ENCODE results near the gene MCM8.

GRCh38 chr20:5928836-5929715 is 21.4 kb upstream of the MCM8 start:
- TF ChIP-seq EP300 (IDR thresholded peaks at IDR 0.05) = no peak
- TF ChIP-seq, protein P1, sequence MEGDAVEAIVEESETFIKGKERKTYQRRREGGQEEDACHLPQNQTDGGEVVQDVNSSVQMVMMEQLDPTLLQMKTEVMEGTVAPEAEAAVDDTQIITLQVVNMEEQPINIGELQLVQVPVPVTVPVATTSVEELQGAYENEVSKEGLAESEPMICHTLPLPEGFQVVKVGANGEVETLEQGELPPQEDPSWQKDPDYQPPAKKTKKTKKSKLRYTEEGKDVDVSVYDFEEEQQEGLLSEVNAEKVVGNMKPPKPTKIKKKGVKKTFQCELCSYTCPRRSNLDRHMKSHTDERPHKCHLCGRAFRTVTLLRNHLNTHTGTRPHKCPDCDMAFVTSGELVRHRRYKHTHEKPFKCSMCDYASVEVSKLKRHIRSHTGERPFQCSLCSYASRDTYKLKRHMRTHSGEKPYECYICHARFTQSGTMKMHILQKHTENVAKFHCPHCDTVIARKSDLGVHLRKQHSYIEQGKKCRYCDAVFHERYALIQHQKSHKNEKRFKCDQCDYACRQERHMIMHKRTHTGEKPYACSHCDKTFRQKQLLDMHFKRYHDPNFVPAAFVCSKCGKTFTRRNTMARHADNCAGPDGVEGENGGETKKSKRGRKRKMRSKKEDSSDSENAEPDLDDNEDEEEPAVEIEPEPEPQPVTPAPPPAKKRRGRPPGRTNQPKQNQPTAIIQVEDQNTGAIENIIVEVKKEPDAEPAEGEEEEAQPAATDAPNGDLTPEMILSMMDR (IDR thresholded peaks at IDR 0.05) = no peak
- TF ChIP-seq POLR2A (IDR thresholded peaks at IDR 0.05) = no peak
